Activated T-cell treated with anti-CD3 and anti-CD28 coated beads, Interleukin-2, amount 50 U/mL, for 4 hours (primary cell): Measurements from ENCODE around the gene RGS10. TPM values are rescaled to one million over a fixed set of nuclear protein-coding genes. Genes with fewer than 3 reads are reported as not detected.
"Not testable (repeated sequence)": the region's sequence is repeated elsewhere in the genome, so short reads cannot be mapped to it uniquely, and the experiment has no call there.

Source experiments
- ATAC-seq, 2 donors: fragments of 200-7000 bp; cut with Tn5 transposase; one replicate each; pipeline ENCODE4 v1.10.0; 2021
- DNase-seq: peaks from one replicate; pipeline ENCODE4 v3.0.0-alpha.2; 2020
- H3K27me3 Mint-ChIP-seq: one replicate; pipeline ENCODE4 v1.8.0; 2021; ENCODE audit warnings: low read depth, mixed read lengths
- H3K36me3 Mint-ChIP-seq: one replicate; pipeline ENCODE4 v1.8.0; 2022; ENCODE audit warnings: mixed read lengths; ENCODE audit not compliant: insufficient read depth
- H3K4me1 Mint-ChIP-seq: one replicate; pipeline ENCODE4 v1.8.0; 2021; ENCODE audit warnings: low read depth, mixed read lengths
- H3K4me3 Mint-ChIP-seq: one replicate; pipeline ENCODE4 v1.8.0; 2021; ENCODE audit warnings: mild to moderate bottlenecking, moderate library complexity, mixed read lengths
- H3K9me3 Mint-ChIP-seq: one replicate; pipeline ENCODE4 v1.8.0; 2021; ENCODE audit warnings: mixed read lengths
- total RNA-seq, 3 donors: library from RNA; stranded (reverse); gene quantifications; one replicate each; pipeline ENCODE4 v1.2.1, GENCODE V29; 2021

RGS10 gene, protein sequence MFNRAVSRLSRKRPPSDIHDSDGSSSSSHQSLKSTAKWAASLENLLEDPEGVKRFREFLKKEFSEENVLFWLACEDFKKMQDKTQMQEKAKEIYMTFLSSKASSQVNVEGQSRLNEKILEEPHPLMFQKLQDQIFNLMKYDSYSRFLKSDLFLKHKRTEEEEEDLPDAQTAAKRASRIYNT
- 100 to 1,000 TPM; 116 to 163 (median 137) TPM for total RNA-seq

DNA sequence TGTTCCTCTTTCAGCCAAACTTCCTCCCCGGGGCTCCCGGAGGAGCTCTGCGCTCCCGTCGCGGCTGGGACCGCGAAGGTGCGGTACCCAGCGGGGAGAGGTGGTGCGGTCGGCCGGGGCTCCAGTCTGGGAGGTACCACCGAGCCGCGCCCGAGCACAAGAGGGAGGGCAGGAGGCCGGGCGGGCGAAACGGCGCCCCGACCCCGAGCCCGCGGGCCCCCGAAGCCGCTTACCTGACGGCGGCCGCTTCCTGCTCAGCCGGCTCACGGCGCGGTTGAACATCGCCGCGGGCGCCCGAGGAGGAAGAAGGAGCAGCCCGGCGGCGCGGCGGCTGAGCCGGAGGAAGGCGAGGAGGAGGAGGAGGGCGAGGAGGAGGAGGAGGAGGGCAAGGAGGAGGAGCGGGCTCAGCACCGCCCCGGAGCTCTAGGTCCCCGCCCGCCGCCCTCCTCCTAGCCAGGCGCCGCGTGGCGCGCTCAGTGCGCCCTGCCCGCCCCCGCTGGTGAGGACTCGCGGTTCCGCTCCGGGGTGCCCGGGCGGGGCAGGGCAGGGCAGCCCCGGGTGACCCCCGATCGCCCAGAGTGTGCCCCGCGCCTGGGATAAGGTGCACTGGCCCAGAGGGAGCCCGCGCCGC lies at the start of gene RGS10:
Gene RGS10 (minus strand): TSS at position 363 of the 631 bp plus-strand sequence. CDS start 81 bp downstream, at position 282.
- peak within 1 kb of the TSS; percentile 85 for H3K4me3 Mint-ChIP-seq
- H3K27me3 Mint-ChIP-seq, result no peaks in the 10 kb centered on the region
- H3K9me3 Mint-ChIP-seq, result no peaks in the 10 kb centered on the region
- peaks cover 43% of the 10 kb centered on the region for H3K4me1 Mint-ChIP-seq
- ATAC-seq (peak; percentile 80 to 84), DNase-seq (peak; percentile 90)
- peaks cover 2% of the 10 kb centered on the region for H3K36me3 Mint-ChIP-seq

DNA sequence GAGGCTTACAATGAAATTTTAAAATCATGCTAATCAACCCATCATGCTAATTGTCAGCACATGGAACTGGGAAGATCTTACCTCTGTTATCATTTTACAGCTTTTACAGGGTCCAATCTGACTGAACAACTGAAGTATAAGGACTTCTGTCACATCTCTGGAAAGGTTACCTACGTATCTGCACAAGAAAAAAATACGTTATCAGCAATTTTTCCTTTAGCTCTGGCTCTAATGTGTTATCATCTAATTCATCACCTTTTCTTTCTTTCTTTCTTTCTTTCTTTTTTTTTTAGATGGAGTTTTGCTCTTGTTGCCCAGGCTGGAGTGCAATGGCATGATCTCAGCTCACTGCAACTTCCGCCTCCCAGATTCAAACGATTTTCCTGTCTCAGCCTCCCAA lies 45.6 kb upstream of the RGS10 start:
- Mint-ChIP-seq H3K36me3 (peaks cover 9% of the 10 kb centered on the region), H3K4me3 (no peak overlapping the region), H3K27me3 (no peaks in the 10 kb centered on the region), H3K9me3 (no peaks in the 10 kb centered on the region), H3K4me1 (peaks cover 36% of the 10 kb centered on the region)
- ATAC-seq, result no peak
- DNase-seq, result no peak

DNA sequence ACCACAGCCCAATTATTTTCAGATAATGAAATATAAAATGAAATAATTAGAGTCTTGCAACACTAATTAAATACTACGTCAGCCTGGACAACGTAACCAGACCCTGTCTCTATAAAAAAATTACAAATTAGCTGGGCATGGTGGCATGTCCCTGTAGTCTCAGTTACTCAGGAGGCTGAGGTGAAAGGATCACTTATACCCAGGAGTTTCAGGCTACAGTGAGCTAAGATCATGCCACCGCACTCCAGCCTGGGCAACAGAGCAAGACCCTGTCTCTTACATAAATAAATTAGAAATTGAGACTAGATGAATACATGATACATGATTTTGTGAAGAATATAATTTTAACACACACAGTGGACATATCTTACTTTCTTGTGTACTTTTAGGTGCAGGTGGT lies 35.8 kb upstream of the RGS10 start:
- Mint-ChIP-seq H3K4me1 (peaks cover 29% of the 10 kb centered on the region), H3K36me3 (peaks cover 45% of the 10 kb centered on the region), H3K4me3 (no peak overlapping the region), H3K9me3 (no peaks in the 10 kb centered on the region), H3K27me3 (no peaks in the 10 kb centered on the region)
- DNase-seq (no peak), ATAC-seq (no peak)

DNA sequence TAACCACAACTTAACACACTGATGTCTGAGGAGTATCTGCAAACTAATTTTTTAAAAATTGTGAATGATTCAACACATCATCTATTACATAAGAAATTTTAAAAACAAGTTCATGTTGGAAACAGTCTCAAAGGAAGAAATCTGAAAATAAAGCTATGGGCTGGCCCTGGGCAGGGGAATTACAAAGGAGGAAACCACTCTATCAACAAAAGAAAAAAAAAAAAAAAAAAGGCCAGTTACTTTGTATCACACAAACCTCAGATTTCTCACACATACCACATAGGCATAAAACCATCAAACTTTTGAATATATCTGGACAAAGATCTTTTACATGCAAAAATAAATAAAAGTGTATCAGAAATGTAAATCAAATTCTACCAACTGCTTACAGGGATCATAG lies 33.5 kb upstream of the RGS10 start:
- no peak overlapping the region for H3K4me3 Mint-ChIP-seq
- no peaks in the 10 kb centered on the region for H3K9me3 Mint-ChIP-seq
- no peaks in the 10 kb centered on the region for H3K27me3 Mint-ChIP-seq
- ATAC-seq, result no peak
- DNase-seq, result no peak
- peaks cover 39% of the 10 kb centered on the region for H3K36me3 Mint-ChIP-seq
- H3K4me1 Mint-ChIP-seq, result peaks cover 17% of the 10 kb centered on the region

DNA sequence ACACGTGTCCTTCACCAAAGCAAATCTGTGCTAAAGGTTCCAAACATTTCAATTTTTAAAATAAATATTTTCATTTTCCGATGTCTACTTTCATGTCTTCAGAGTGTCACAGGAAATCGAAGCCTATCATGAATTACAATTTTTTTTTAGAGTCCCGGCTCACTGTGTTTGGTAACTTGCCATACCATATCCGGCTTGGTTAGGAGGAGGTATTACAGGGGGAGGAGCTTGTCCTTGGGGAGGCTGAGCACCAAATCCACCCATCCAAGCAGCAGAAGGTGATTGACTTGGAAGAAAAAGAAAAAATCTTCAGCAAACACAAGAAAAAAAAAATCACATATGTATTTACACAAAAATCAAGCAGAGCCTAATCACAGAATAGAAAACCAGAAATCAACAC lies 33.0 kb upstream of the RGS10 start:
- Mint-ChIP-seq H3K36me3 (peaks cover 39% of the 10 kb centered on the region), H3K4me3 (no peak overlapping the region)
- peak in 1 of 2 donors; percentile 77 for ATAC-seq

DNA sequence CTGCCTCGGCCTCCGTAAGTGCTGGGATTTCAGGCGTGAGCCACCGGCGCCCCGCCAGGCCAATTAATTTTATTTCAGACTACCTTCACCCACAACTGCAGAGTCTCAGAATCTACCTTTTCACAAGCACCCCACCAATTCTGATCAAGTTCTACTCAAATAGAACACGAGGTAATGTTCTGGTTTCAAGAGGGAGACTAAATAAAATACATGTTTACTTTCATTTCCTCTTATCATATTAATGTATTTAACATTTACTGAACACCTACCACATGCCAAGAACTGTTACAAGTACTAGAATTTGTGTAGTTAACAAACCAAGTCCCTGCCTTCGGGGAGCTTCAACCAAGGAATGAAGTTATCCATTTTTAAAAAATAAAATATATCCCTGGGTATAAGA lies 25.5 kb upstream of the RGS10 start:
- no peak overlapping the region for H3K4me3 Mint-ChIP-seq
- H3K36me3 Mint-ChIP-seq, result peaks cover 2% of the 10 kb centered on the region
- no peaks in the 10 kb centered on the region for H3K4me1 Mint-ChIP-seq
- DNase-seq, result no peak
- no peak for ATAC-seq
- H3K9me3 Mint-ChIP-seq, result no peaks in the 10 kb centered on the region
- no peaks in the 10 kb centered on the region for H3K27me3 Mint-ChIP-seq

More for the DNA sequence above, 33.0 kb upstream of the RGS10 start:
- DNase-seq, result no peak
- no peaks in the 10 kb centered on the region for H3K27me3 Mint-ChIP-seq
- no peaks in the 10 kb centered on the region for H3K9me3 Mint-ChIP-seq
- peaks cover 17% of the 10 kb centered on the region for H3K4me1 Mint-ChIP-seq

DNA sequence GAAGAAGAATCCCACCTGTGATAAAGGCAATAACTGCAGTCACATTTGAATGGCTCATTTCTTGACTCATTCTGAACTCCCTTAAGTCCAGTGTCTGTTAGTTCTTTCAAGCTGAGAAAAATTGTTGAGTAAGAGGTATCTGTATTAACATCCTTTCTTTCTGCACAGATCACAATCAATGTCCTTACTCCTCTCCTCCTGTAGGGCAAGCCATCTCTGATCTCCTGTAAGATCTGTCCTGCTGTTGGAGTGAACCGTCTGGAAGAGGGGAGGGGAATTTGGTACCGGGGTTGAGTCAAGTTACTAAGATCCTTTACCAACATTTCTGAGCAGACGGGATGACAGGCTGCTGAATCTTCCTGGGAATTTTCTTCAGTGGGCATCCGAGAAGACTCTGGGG lies 19.6 kb upstream of the RGS10 start:
- DNase-seq (no peak), ATAC-seq (no peak)
- Mint-ChIP-seq H3K36me3 (no peaks in the 10 kb centered on the region), H3K4me3 (no peak overlapping the region), H3K27me3 (no peaks in the 10 kb centered on the region), H3K9me3 (no peaks in the 10 kb centered on the region), H3K4me1 (no peaks in the 10 kb centered on the region)

DNA sequence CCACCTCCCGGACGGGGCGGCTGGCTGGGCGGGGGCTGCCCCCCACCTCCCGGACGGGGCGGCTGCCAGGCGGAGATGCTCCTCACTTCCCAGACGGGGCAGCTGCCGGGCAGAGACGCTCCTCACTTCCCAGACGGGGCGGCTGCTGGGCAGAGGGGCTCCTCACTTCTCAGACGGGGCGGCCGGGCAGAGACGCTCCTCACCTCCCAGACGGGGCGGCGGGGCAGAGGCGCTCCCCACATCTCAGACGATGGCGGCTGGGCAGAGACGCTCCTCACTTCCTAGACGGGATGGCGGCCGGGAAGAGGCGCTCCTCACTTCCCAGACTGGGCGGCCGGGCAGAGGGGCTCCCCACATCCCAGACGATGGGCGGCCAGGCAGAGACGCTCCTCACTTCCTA lies 17.0 kb upstream of the RGS10 start:
- not testable (repeated sequence) for DNase-seq, ATAC-seq, H3K36me3 Mint-ChIP-seq, H3K4me3 Mint-ChIP-seq, H3K27me3 Mint-ChIP-seq, H3K4me1 Mint-ChIP-seq, H3K9me3 Mint-ChIP-seq

DNA sequence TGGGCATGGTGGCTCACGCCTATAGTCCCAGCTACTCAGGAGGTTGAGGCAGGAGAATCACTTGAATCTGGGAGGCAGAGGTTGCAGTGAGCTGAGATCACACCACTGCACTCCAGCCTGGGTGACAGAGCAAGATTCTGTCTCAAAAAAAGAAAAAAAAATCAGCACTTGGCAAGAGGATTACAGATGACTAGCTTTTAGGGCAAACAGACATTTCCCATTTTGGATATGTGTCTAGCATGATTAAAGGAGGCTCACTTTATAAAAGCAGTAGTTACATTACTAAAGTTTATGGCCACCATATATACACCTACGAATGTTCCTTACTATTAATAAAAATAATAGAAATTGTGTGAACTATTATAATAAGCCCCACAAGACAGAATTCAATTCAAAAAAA lies 13.6 kb upstream of the RGS10 start:
- not testable (repeated sequence) for H3K36me3 Mint-ChIP-seq, DNase-seq, H3K4me1 Mint-ChIP-seq, H3K27me3 Mint-ChIP-seq, H3K9me3 Mint-ChIP-seq, ATAC-seq, H3K4me3 Mint-ChIP-seq

DNA sequence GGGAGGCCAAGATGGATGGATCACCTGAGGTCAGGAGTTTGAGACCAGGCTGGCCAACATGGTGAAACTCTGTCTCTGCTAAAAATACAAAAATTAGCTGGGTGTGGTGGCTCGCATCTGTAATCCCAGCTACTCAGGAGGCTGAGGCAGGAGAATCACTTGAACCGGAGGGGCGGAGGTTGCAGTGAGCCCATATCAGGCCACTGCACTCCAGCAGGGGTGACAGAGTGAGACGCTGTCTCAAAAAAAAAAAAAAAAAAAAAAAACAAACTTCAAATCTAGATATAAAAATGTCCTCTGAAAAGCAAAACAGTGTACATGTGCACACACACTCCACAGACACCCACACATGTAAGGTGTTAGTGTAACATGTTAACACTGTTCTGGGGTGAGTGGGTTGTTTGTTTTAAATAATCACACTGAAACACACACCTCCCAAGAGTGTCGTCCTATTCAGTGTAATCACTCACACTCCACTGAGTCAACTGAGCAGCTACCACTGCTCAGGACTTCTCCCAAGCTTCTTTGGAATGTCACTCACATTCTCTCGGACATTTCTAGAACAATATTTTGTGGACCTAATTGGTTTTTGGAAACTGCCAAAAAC lies 12.8 kb upstream of the RGS10 start:
- Mint-ChIP-seq H3K4me3 (no peak overlapping the region), H3K9me3 (no peaks in the 10 kb centered on the region), H3K36me3 (no peaks in the 10 kb centered on the region), H3K4me1 (no peaks in the 10 kb centered on the region), H3K27me3 (no peaks in the 10 kb centered on the region)
- ATAC-seq (no peak), DNase-seq (no peak)

DNA sequence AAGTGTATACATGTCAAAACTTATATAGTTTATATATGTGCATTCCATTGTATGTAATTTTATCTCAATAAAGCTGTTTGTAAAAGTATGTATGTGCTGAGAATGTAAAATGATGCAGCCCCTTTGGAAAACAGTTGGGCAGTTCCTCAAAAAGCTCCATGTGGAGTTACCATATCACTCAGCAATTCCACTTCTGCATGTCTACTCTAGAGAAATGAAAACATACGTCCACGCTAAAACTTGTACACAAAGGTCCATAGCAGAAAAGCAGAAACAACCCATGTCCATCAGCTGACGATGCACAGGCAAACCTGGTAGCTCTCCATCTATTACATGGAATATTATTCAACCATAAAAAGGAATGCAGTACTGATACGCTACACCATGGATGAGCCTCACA lies 8.3 kb upstream of the RGS10 start:
- Mint-ChIP-seq H3K4me3 (no peak overlapping the region), H3K36me3 (no peaks in the 10 kb centered on the region), H3K9me3 (no peaks in the 10 kb centered on the region), H3K4me1 (no peaks in the 10 kb centered on the region), H3K27me3 (peaks cover 4% of the 10 kb centered on the region)
- DNase-seq, result no peak
- no peak for ATAC-seq

DNA sequence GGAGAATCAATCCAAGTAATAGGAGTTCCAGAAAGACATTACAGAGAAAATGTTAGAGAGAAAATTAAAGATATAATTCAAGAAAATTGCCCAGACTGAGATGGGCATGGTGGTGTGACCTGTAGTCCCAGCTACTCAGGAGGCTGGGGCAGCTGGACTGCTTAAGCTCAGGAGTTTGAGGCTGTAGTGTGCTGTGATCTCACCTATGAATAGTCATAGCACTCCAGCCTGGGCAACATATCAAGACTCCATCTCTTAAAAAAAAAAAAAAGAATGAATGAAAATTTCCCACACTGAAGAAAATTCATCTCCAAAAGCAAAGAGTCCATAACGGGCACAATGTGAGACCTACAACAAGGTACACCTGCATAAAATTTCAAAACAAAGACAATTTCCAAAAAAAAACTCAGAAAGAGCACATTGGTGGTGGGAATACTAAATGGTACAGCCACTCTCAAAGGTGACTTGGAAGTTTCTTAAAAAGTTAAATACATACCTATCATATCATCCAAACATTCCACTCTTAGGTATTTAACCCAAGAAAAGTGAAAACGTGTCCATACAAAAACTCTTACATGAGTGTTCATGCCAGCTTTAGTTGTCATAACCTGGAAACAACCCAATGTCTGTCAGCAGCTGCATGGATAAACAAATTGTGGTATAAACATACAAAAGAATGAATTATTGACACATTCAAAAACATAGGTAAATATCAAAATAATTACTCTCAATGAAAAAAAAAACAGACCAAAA lies 6.9 kb upstream of the RGS10 start:
- Mint-ChIP-seq H3K9me3 (no peaks in the 10 kb centered on the region), H3K36me3 (no peaks in the 10 kb centered on the region), H3K4me3 (no peak overlapping the region), H3K4me1 (no peaks in the 10 kb centered on the region), H3K27me3 (peaks cover 4% of the 10 kb centered on the region)
- DNase-seq (no peak), ATAC-seq (no peak)

DNA sequence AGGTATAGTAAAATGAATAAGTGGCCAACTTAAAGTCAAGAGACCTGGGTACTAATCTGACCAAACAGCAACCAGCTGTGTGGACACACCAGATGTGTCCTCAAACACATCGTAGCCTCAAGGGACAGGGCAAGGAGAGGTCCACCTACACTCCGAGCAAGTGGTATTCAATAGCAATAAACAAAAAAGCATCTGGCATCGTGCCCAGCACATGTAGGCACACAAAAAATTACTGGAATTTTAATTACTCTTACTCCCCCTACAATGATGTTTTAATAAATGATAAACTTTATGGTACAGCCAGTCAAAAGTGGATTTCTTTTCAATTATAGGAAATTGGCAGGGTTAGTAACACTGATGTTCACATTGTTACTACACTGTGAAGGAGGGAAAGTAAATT lies 3.5 kb upstream of the RGS10 start:
- DNase-seq, result no peak
- no peak overlapping the region for H3K4me3 Mint-ChIP-seq
- no peaks in the 10 kb centered on the region for H3K9me3 Mint-ChIP-seq
- peaks cover 4% of the 10 kb centered on the region for H3K27me3 Mint-ChIP-seq
- ATAC-seq, result no peak
- peaks cover 9% of the 10 kb centered on the region for H3K4me1 Mint-ChIP-seq
- no peaks in the 10 kb centered on the region for H3K36me3 Mint-ChIP-seq

DNA sequence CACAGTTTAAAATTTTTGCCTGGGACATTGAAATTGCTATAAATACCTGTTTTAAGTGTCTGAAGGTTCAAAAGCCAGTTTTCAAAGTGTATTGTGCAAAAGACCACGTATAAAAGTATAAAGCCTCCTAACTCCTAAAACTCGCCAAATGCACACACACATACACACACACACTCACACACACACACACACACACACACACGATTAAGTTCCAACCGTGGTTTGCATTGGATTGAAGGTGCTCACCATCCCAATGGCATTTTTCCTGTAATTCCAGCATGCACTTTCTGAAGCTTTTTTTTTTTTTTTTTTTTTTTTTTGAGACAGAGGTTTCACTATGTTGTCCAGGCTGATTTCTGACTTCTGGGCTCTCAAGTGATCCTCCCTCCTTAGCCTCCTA lies 2.8 kb upstream of the RGS10 start:
- DNase-seq, result no peak
- peaks cover 4% of the 10 kb centered on the region for H3K27me3 Mint-ChIP-seq
- no peaks in the 10 kb centered on the region for H3K9me3 Mint-ChIP-seq
- peaks cover 16% of the 10 kb centered on the region for H3K4me1 Mint-ChIP-seq
- no peak for ATAC-seq
- no peaks in the 10 kb centered on the region for H3K36me3 Mint-ChIP-seq
- H3K4me3 Mint-ChIP-seq, result no peak overlapping the region
